K562 (cell line): ENCODE results near the gene SMARCA4. TPM values are rescaled to one million over a fixed set of nuclear protein-coding genes. Genes with fewer than 3 reads are reported as not detected.

ENCODE experiments used
- BMI1 ChIP-seq: fragments of 150-350 bp; IDR thresholded peaks from 2 replicates; pipeline ENCODE4 v1.6.1; 2014; ENCODE audit warnings: low read length
- CBFA2T3 ChIP-seq: fragments of 450-650 bp; IDR thresholded peaks from 2 replicates; pipeline ENCODE4 v1.6.1; 2017
- CBX8 ChIP-seq: fragments of 200-600 bp; sonication (generic); IDR thresholded peaks from 2 replicates; pipeline ENCODE4 v1.6.1; 2012; ENCODE audit warnings: borderline replicate concordance, mixed run types, low read depth, mild to moderate bottlenecking, moderate library complexity, mixed read lengths, low read length, control low read depth, inconsistent platforms; ENCODE audit not compliant: poor library complexity, severe bottlenecking; ENCODE audit errors: extremely low read depth
- CCNT2 ChIP-seq: IDR thresholded peaks from 2 replicates; pipeline ENCODE4 v1.6.1; 2011; ENCODE audit warnings: borderline replicate concordance, low read depth, mild to moderate bottlenecking, moderate library complexity, mixed read lengths, low read length; ENCODE audit not compliant: insufficient read length; ENCODE audit errors: extremely low read depth
- CREB5 ChIP-seq: fragments of 250-450 bp; sonication (Bioruptor Pico); IDR thresholded peaks from 2 replicates; pipeline ENCODE4 v1.5.0; 2020; ENCODE audit warnings: mild to moderate bottlenecking
- DLX4 ChIP-seq: fragments of 250-450 bp; sonication (Bioruptor Pico); IDR thresholded peaks from 2 replicates; pipeline ENCODE4 v1.6.1; 2021; ENCODE audit warnings: mild to moderate bottlenecking
- FOXJ2 ChIP-seq: fragments of 200-800 bp; sonication (Bioruptor generic); IDR thresholded peaks from 2 replicates; pipeline ENCODE4 v1.6.1; 2016; ENCODE audit warnings: missing genetic modification characterization, missing compliant biosample characterization
- HLTF ChIP-seq: fragments of 450-650 bp; IDR thresholded peaks from 2 replicates; pipeline ENCODE4 v1.6.1; 2016
- HNRNPUL1 ChIP-seq: fragments of 200-400 bp; formaldehyde crosslinking; IDR thresholded peaks from 2 replicates; pipeline ENCODE4 v1.6.1; 2017; ENCODE audit warnings: low read length
- LCOR ChIP-seq: sonication (generic); formaldehyde crosslinking; IDR thresholded peaks from 2 replicates; pipeline ENCODE4 v1.8.0; 2022; ENCODE audit warnings: mild to moderate bottlenecking, missing genetic modification reagents
- LEF1 ChIP-seq: fragments of 450-650 bp; IDR thresholded peaks from 2 replicates; pipeline ENCODE4 v1.6.1; 2016; ENCODE audit warnings: mild to moderate bottlenecking
- MAFK ChIP-seq: IDR thresholded peaks from 2 replicates; pipeline ENCODE4 v1.6.1; 2011; ENCODE audit warnings: low read length, improper control_type of control experiment
- NELFE ChIP-seq: IDR thresholded peaks from 2 replicates; pipeline ENCODE4 v1.6.1; 2011; ENCODE audit warnings: mild to moderate bottlenecking; ENCODE audit not compliant: insufficient read depth, insufficient read length
- PREB ChIP-seq: sonication (generic); formaldehyde crosslinking; IDR thresholded peaks from 2 replicates; pipeline ENCODE4 v1.8.1; 2023; ENCODE audit warnings: mild to moderate bottlenecking, missing genetic modification reagents
- RHOXF2B ChIP-seq: fragments of 250-450 bp; sonication (Bioruptor Pico); conservative IDR thresholded peaks from 2 replicates; pipeline ENCODE4 v1.5.1; 2021
- SMAD3 ChIP-seq: fragments of 450-650 bp; formaldehyde crosslinking; conservative IDR thresholded peaks from 2 replicates; pipeline ENCODE4 v1.4.0; 2020; ENCODE audit warnings: mild to moderate bottlenecking
- SMARCB1 ChIP-seq: IDR thresholded peaks from 2 replicates; pipeline ENCODE4 v1.6.1; 2011; ENCODE audit warnings: improper control_type of control experiment, low read depth; ENCODE audit not compliant: insufficient read length
- TARDBP ChIP-seq: fragments of 450-650 bp; IDR thresholded peaks from 2 replicates; pipeline ENCODE4 v1.6.1; 2016
- TCF7L2 ChIP-seq: fragments of 150-350 bp; IDR thresholded peaks from 2 replicates; pipeline ENCODE4 v1.6.1; 2016; ENCODE audit warnings: low read depth, mild to moderate bottlenecking, low read length, moderate library complexity
- TCFL5 ChIP-seq: fragments of 250-450 bp; sonication (Bioruptor Pico); conservative IDR thresholded peaks from 2 replicates; pipeline ENCODE4 v1.6.1; 2021; ENCODE audit warnings: mild to moderate bottlenecking, moderate library complexity, matching md5 sums
- TFAP4 ChIP-seq: sonication (generic); formaldehyde crosslinking; IDR thresholded peaks from 2 replicates; pipeline ENCODE4 v1.8.0; 2022; ENCODE audit warnings: missing genetic modification reagents, mild to moderate bottlenecking, moderate library complexity, borderline replicate concordance
- TGIF2 ChIP-seq: sonication (generic); formaldehyde crosslinking; IDR thresholded peaks from 2 replicates; pipeline ENCODE4 v1.8.1; 2022; ENCODE audit warnings: mild to moderate bottlenecking, missing genetic modification reagents, moderate library complexity
- TRIM24 ChIP-seq, 2 experiments: fragments of 450-650 bp; IDR thresholded peaks; 2 replicates each; pipeline ENCODE4 v1.6.1; 2016
- ZBTB26 ChIP-seq: fragments of 450-650 bp; formaldehyde crosslinking; IDR thresholded peaks from 2 replicates; pipeline ENCODE4 v1.4.0; 2022; ENCODE audit warnings: missing genetic modification characterization
- ZNF766 ChIP-seq: fragments of 200-800 bp; sonication (Bioruptor generic); conservative IDR thresholded peaks from 2 replicates; pipeline ENCODE4 v1.6.1; 2016; ENCODE audit warnings: missing genetic modification characterization, missing compliant biosample characterization
- polyA plus RNA-seq, 8 experiments: library from polyadenylated mRNA; depleted of rRNA in 4 of 8; stranded (reverse) in 5 of 8; unstranded in 3 of 8; fragments of >200 nt; fragmentation: Nextera tagmentation in 2 of 8; fragmentation: Illumina TruSeq in 1 of 8; extraction: Ambion mirVana in 2 of 8; extraction: Trizol in 1 of 8; gene quantifications; 2 replicates each; pipeline versions ENCODE4 v1.2.1 to v1.2.3, GENCODE V29; 2011 to 2014; ENCODE audit warnings: inconsistent platforms in 1 of 8, missing spikeins in 1 of 8
- total RNA-seq, 7 experiments: library from RNA; depleted of rRNA in 6 of 7; stranded (reverse); fragments of >200 nt in 6 of 7; fragmentation: Illumina TruSeq in 2 of 7; extraction: Trizol in 2 of 7; gene quantifications; 2 replicates each; pipeline versions ENCODE4 v1.2.1 to v1.2.3, GENCODE V29; 2011 to 2021; ENCODE audit warnings: low replicate concordance in 1 of 7

Gene SMARCA4
- total and polyA plus RNA-seq, 9 of the 15 experiments (the other 6 are each of a cell fraction or from before 2014, with no cell fraction given), result 19.3 to 207 (median 52.1) TPM

- TF ChIP-seq CCNT2, result peak; percentile 56
- no peak for TF ChIP-seq RHOXF2B (CRISPR knock-in tag)
- peak; percentile 64; the same call in 1 of the 2 replicates for TF ChIP-seq TARDBP
- no peak for TF ChIP-seq TCF7L2
- no peak for TF ChIP-seq SMAD3
- no peak for TF ChIP-seq DLX4 (CRISPR knock-in tag)
- no peak for TF ChIP-seq CBX8
- TF ChIP-seq ZNF766 (CRISPR knock-in tag), result peak; percentile 92
- TF ChIP-seq CBFA2T3, result 0 out of 2 replicates have a peak, but pooled peaks have one; percentile 21
- no peak for TF ChIP-seq HNRNPUL1
- TF ChIP-seq TRIM24 (IDR thresholded peaks at IDR 0.05), result no peak
- TF ChIP-seq FOXJ2 (tag), result no peak
- no peak for TF ChIP-seq BMI1
- TF ChIP-seq MAFK, result no peak; the same call in 1 of the 2 replicates
- TF ChIP-seq PREB, result no peak
- TF ChIP-seq TFAP4 (CRISPR knock-in tag), result peak; percentile 67; the same call in 1 of the 2 replicates
- TF ChIP-seq HLTF, result no peak
- no peak for TF ChIP-seq CREB5 (CRISPR knock-in tag)
- no peak for TF ChIP-seq TCFL5
- no peak for TF ChIP-seq ZBTB26
- TF ChIP-seq SMARCB1, result no peak
- TF ChIP-seq TGIF2 (CRISPR knock-in tag), result no peak; the same call in 1 of the 2 replicates
- TF ChIP-seq NELFE, result no peak
- TF ChIP-seq LCOR, result no peak
- no peak for TF ChIP-seq LEF1
Observed at GRCh38 chr19:11089254-11090013, 128.6 kb downstream of the SMARCA4 start, which contains the start of gene LDLR (continued).
